HG03342 (cell line): ENCODE measurements around the gene CDK16.

Experiments
- ATAC-seq: cut with Tn5 transposase; IDR thresholded peaks from one replicate; pipeline ENCODE4 v1.9.1; 2021; ENCODE audit warnings: mild to moderate bottlenecking, moderate library complexity; ENCODE audit not compliant: unreplicated experiment

CDK16 gene

GRCh38 chrX:47185241-47185640 lies 33.2 kb upstream of the CDK16 start:
- no peak for ATAC-seq

GRCh38 chrX:47186096-47186740 lies 32.3 kb upstream of the CDK16 start:
- ATAC-seq: no peak

GRCh38 chrX:47187106-47187677 lies 31.3 kb upstream of the CDK16 start:
- no peak for ATAC-seq

GRCh38 chrX:47189906-47190305 lies 28.6 kb upstream of the CDK16 start:
- ATAC-seq: no peak

GRCh38 chrX:47190445-47191269 lies 27.8 kb upstream of the CDK16 start:
- peak; percentile 45 for ATAC-seq

GRCh38 chrX:47191331-47191730 lies 27.1 kb upstream of the CDK16 start:
- no peak for ATAC-seq

GRCh38 chrX:47191806-47192401 lies 26.6 kb upstream of the CDK16 start:
- ATAC-seq: no peak

- ATAC-seq: peak; percentile 84
Observed at GRCh38 chrX:47193475-47194193, 24.8 kb upstream of the CDK16 start, which contains the start of gene UBA1. UBA1 (plus strand) TSS chrX:47193829; CDS start chrX:47198803, 4,974 bp downstream.

GRCh38 chrX:47194194-47194787 lies 24.2 kb upstream of the CDK16 start:
- ATAC-seq: no peak

- ATAC-seq: no peak
Observed at GRCh38 chrX:47196098-47196497, 22.4 kb upstream of the CDK16 start.

- ATAC-seq: no peak
Observed at GRCh38 chrX:47197526-47197925, 21.0 kb upstream of the CDK16 start.

- no peak for ATAC-seq
Observed at GRCh38 chrX:47198026-47198686, 20.3 kb upstream of the CDK16 start.

GRCh38 chrX:47198687-47199080 lies 19.8 kb upstream of the CDK16 start:
- no peak for ATAC-seq

GRCh38 chrX:47199286-47199685 lies 19.2 kb upstream of the CDK16 start:
- ATAC-seq: no peak

GRCh38 chrX:47200385-47201150 lies 17.9 kb upstream of the CDK16 start:
- no peak for ATAC-seq

GRCh38 chrX:47201345-47201944 lies 17.0 kb upstream of the CDK16 start:
- no peak for ATAC-seq

GRCh38 chrX:47202316-47202715 lies 16.2 kb upstream of the CDK16 start:
- no peak for ATAC-seq

- no peak for ATAC-seq
Observed at GRCh38 chrX:47202877-47203276, 15.6 kb upstream of the CDK16 start.

GRCh38 chrX:47204970-47205369 lies 13.5 kb upstream of the CDK16 start:
- ATAC-seq: no peak
